NCI-H510A (cell line): ENCODE measurements around the gene P3R3URF.

Experiments used
- DNase-seq: peaks from one replicate; lab custom pipeline; 2025; lab: John Stamatoyannopoulos, UW

P3R3URF gene

GRCh38 chr1:46193984-46194570 lies 17.8 kb upstream of the P3R3URF start:
- no peak for DNase-seq

GRCh38 chr1:46193285-46193684 lies 17.0 kb upstream of the P3R3URF start:
- no peak for DNase-seq

GRCh38 chr1:46192171-46192570 lies 15.9 kb upstream of the P3R3URF start:
- no peak for DNase-seq

GRCh38 chr1:46191033-46191701 lies 14.9 kb upstream of the P3R3URF start:
- DNase-seq = no peak

GRCh38 chr1:46190539-46190938 lies 14.3 kb upstream of the P3R3URF start:
- no peak for DNase-seq

- no peak for DNase-seq
Observed at GRCh38 chr1:46188295-46189030, 12.2 kb upstream of the P3R3URF start.

GRCh38 chr1:46187106-46187869 lies 11.0 kb upstream of the P3R3URF start:
- DNase-seq = peak; percentile 54

GRCh38 chr1:46186076-46186475 lies 9.8 kb upstream of the P3R3URF start:
- no peak for DNase-seq

- no peak for DNase-seq
Observed at GRCh38 chr1:46184920-46185658, 8.8 kb upstream of the P3R3URF start.

- DNase-seq = no peak
Observed at GRCh38 chr1:46183926-46184557, 7.8 kb upstream of the P3R3URF start.

GRCh38 chr1:46183079-46183847 lies 7.0 kb upstream of the P3R3URF start:
- DNase-seq = peak; percentile 82

- DNase-seq = no peak
Observed at GRCh38 chr1:46181343-46182260, 5.3 kb upstream of the P3R3URF start.

GRCh38 chr1:46180082-46180616 lies 3.9 kb upstream of the P3R3URF start:
- peak; percentile 74 for DNase-seq

GRCh38 chr1:46179138-46180081 lies 3.1 kb upstream of the P3R3URF start:
- DNase-seq = peak; percentile 84

GRCh38 chr1:46175243-46175642 lies 1.0 kb downstream of the P3R3URF start:
- DNase-seq = no peak

- DNase-seq = no peak
Observed at GRCh38 chr1:46174448-46175231, 1.6 kb downstream of the P3R3URF start, which contains the start of gene TSPAN1. TSPAN1 (plus strand) TSS chr1:46175087; CDS start chr1:46181108, 6,021 bp downstream.

GRCh38 chr1:46173361-46173856 lies 2.9 kb downstream of the P3R3URF start:
- peak; percentile 61 for DNase-seq
